Astrocyte (in vitro differentiated cells and primary cell): Measurements from ENCODE around the gene GMFB. TPM values are rescaled to one million over a fixed set of nuclear protein-coding genes. Genes with fewer than 3 reads are reported as not detected.
A peak's percentile ranks its signal among the peaks of the same experiment; 100 is the strongest.

ENCODE experiments used
- DNase-seq: peaks from one replicate; pipeline ENCODE4 v3.0.0-alpha.2; 2010; ENCODE audit warnings: low read depth
- FAIRE-seq: peaks from 2 replicates; lab custom pipeline; 2011; peaks lifted over from hg19 to GRCh38; lab: Jason Lieb, UNC
- H2AFZ ChIP-seq: 2 replicates; pipeline ENCODE4 v1.6.0; 2012; ENCODE audit warnings: low read depth, low read length, inconsistent platforms
- H3K27ac ChIP-seq: 2 replicates; pipeline ENCODE4 v1.5.1; 2011; ENCODE audit warnings: low read depth, low read length, inconsistent platforms
- H3K27me3 ChIP-seq: 2 replicates; pipeline ENCODE4 v1.6.0; 2011; ENCODE audit warnings: low read length, inconsistent platforms; ENCODE audit not compliant: insufficient read depth
- H3K36me3 ChIP-seq: 2 replicates; pipeline ENCODE4 v1.5.1; 2011; ENCODE audit warnings: low read length, inconsistent platforms; ENCODE audit not compliant: insufficient read depth
- H3K4me1 ChIP-seq: 2 replicates; pipeline ENCODE4 v1.5.1; 2011; ENCODE audit warnings: low read length, inconsistent platforms; ENCODE audit not compliant: insufficient read depth
- H3K4me2 ChIP-seq: 2 replicates; pipeline ENCODE4 v1.6.0; 2012; ENCODE audit warnings: low read length, inconsistent platforms
- H3K4me3 ChIP-seq: 2 replicates; pipeline ENCODE4 v1.5.1; 2011; ENCODE audit warnings: low read depth, mild to moderate bottlenecking, low read length, inconsistent platforms; ENCODE audit not compliant: insufficient read depth
- H3K79me2 ChIP-seq: 2 replicates; pipeline ENCODE4 v1.6.0; 2012; ENCODE audit warnings: mild to moderate bottlenecking, low read length, inconsistent platforms; ENCODE audit not compliant: insufficient read depth
- H3K9ac ChIP-seq: 2 replicates; pipeline ENCODE4 v1.6.0; 2012; ENCODE audit warnings: mild to moderate bottlenecking, low read length, inconsistent platforms
- H3K9me3 ChIP-seq: 2 replicates; pipeline ENCODE4 v1.5.1; 2012; ENCODE audit warnings: low read depth, mild to moderate bottlenecking, low read length, inconsistent platforms; ENCODE audit not compliant: insufficient read depth
- H4K20me1 ChIP-seq: 2 replicates; pipeline ENCODE4 v1.6.0; 2012; ENCODE audit warnings: low read length, inconsistent platforms; ENCODE audit not compliant: insufficient read depth
- H3K27ac Mint-ChIP-seq: one replicate; pipeline ENCODE4 v1.8.0; 2021; ENCODE audit warnings: mild to moderate bottlenecking, mixed read lengths; ENCODE audit not compliant: unreplicated experiment
- H3K27me3 Mint-ChIP-seq: one replicate; pipeline ENCODE4 v1.8.0; 2021; ENCODE audit warnings: low read depth, mixed read lengths; ENCODE audit not compliant: unreplicated experiment
- H3K36me3 Mint-ChIP-seq: one replicate; pipeline ENCODE4 v1.8.0; 2021; ENCODE audit warnings: low read depth, mixed read lengths; ENCODE audit not compliant: unreplicated experiment
- H3K4me1 Mint-ChIP-seq: one replicate; pipeline ENCODE4 v1.8.0; 2021; ENCODE audit warnings: low read depth, mixed read lengths; ENCODE audit not compliant: unreplicated experiment
- H3K4me3 Mint-ChIP-seq: one replicate; pipeline ENCODE4 v1.8.0; 2021; ENCODE audit warnings: mild to moderate bottlenecking, moderate library complexity, mixed read lengths; ENCODE audit not compliant: unreplicated experiment
- H3K9me3 Mint-ChIP-seq: one replicate; pipeline ENCODE4 v1.8.0; 2021; ENCODE audit warnings: mild to moderate bottlenecking, mixed read lengths; ENCODE audit not compliant: unreplicated experiment
- CTCF ChIP-seq: IDR thresholded peaks from 2 replicates; pipeline ENCODE4 v1.5.1; 2011; ENCODE audit warnings: low read depth, mild to moderate bottlenecking, inconsistent platforms, low read length, moderate library complexity; ENCODE audit not compliant: insufficient read depth
- EZH2 ChIP-seq: IDR thresholded peaks from 2 replicates; pipeline ENCODE4 v1.6.1; 2012; ENCODE audit warnings: mild to moderate bottlenecking, low read length, inconsistent platforms; ENCODE audit not compliant: insufficient read depth
- total RNA-seq: library from RNA; stranded (reverse); gene quantifications from 2 replicates; pipeline ENCODE4 v1.2.1, GENCODE V29; 2021

GMFB gene
- total RNA-seq, 1 donor from 2014 or later: 73.4 TPM

GRCh38 chr14:54480830-54481562 lies 7.8 kb downstream of the GMFB start:
- H3K27ac ChIP-seq: peak overlapping the region; percentile 44
- Mint-ChIP-seq H3K27ac (no peak overlapping the region), H3K9me3 (no peaks in the 10 kb centered on the region), H3K36me3 (peaks cover 12% of the 10 kb centered on the region), H3K4me1 (peaks cover 32% of the 10 kb centered on the region), H3K27me3 (no peaks in the 10 kb centered on the region), H3K4me3 (no peak overlapping the region)
- peaks cover 57% of the 10 kb centered on the region for H3K79me2 ChIP-seq
- H3K4me2 ChIP-seq: no peak overlapping the region
- H3K4me1 ChIP-seq: peaks cover 8% of the 10 kb centered on the region
- DNase-seq (peak; percentile 6), FAIRE-seq (peak; percentile 50)
- peaks cover 50% of the 10 kb centered on the region for H4K20me1 ChIP-seq
- TF ChIP-seq EZH2: no peak
- TF ChIP-seq CTCF: no peak
- H2AFZ ChIP-seq: no peak overlapping the region
- H3K9ac ChIP-seq: no peak overlapping the region
- H3K4me3 ChIP-seq: no peak overlapping the region
- no peaks in the 10 kb centered on the region for H3K27me3 ChIP-seq
- H3K36me3 ChIP-seq: peaks cover 36% of the 10 kb centered on the region
- no peaks in the 10 kb centered on the region for H3K9me3 ChIP-seq

DNA sequence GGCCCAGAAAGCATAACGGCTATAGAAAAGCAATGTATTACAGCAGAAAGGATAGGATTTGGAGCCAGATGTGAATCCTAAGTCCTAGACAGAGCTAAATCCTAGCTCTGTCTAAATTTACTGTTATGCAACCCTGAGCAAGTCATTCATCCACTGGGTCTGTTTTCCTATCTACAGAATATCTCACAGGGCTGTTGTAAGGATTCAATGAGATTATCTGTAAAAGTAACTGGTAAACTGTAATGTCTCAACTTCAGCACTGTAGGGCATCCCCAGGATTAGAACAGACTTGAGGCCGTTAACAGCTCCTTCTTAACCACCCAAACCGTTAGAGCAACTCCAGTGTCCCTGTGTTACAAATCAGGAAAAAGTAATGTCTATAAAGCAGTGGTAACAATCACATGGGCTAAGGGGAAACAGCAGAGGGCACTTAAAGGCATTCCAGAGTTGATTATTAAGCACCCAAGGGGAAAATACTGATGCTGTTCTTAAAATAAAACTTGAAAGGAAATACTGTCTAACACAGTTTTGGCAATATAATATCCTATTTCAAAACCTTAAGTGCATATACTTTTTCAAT lies 10.1 kb downstream of the GMFB start:
- H4K20me1 ChIP-seq: peaks cover 36% of the 10 kb centered on the region
- DNase-seq: no peak
- H3K27ac ChIP-seq: no peak overlapping the region
- no peak for TF ChIP-seq EZH2
- H3K4me2 ChIP-seq: no peak overlapping the region
- H3K36me3 Mint-ChIP-seq: peaks cover 11% of the 10 kb centered on the region
- peaks cover 39% of the 10 kb centered on the region for H3K36me3 ChIP-seq
- H3K4me3 Mint-ChIP-seq: no peak overlapping the region
- no peak overlapping the region for H3K4me3 ChIP-seq
- H3K4me1 Mint-ChIP-seq: peaks cover 15% of the 10 kb centered on the region
- no peak overlapping the region for H3K9ac ChIP-seq
- no peaks in the 10 kb centered on the region for H3K27me3 ChIP-seq
- H3K9me3 Mint-ChIP-seq: no peaks in the 10 kb centered on the region
- H3K27ac Mint-ChIP-seq: peak overlapping the region; percentile 34
- no peak for FAIRE-seq
- H3K79me2 ChIP-seq: peaks cover 35% of the 10 kb centered on the region
- H2AFZ ChIP-seq: no peak overlapping the region
- H3K9me3 ChIP-seq: no peaks in the 10 kb centered on the region
- H3K4me1 ChIP-seq: peaks cover 8% of the 10 kb centered on the region
- no peaks in the 10 kb centered on the region for H3K27me3 Mint-ChIP-seq

- no peak overlapping the region for H3K4me3 Mint-ChIP-seq
- TF ChIP-seq EZH2: no peak
- no peak for TF ChIP-seq CTCF
- Histone ChIP-seq H3K4me1 (no peaks in the 10 kb centered on the region), H3K27ac (no peak overlapping the region), H3K4me3 (no peak overlapping the region), H3K27me3 (no peaks in the 10 kb centered on the region), H2AFZ (no peak overlapping the region), H3K36me3 (peaks cover 36% of the 10 kb centered on the region), H3K4me2 (no peak overlapping the region), H3K79me2 (peaks cover 8% of the 10 kb centered on the region), H3K9ac (no peak overlapping the region), H4K20me1 (peaks cover 24% of the 10 kb centered on the region), H3K9me3 (no peaks in the 10 kb centered on the region)
- peaks cover 8% of the 10 kb centered on the region for H3K36me3 Mint-ChIP-seq
- no peak for DNase-seq
- no peaks in the 10 kb centered on the region for H3K27me3 Mint-ChIP-seq
- no peaks in the 10 kb centered on the region for H3K9me3 Mint-ChIP-seq
- peaks cover 2% of the 10 kb centered on the region for H3K4me1 Mint-ChIP-seq
- H3K27ac Mint-ChIP-seq: no peak overlapping the region
- no peak for FAIRE-seq
Observed at GRCh38 chr14:54475911-54476310, 12.9 kb downstream of the GMFB start.
